MM.1S (cell line): ENCODE measurements around the gene MARCO.

Experiments
- EZH2 ChIP-seq: fragments of 300-600 bp; sonication (generic); optimal IDR thresholded peaks from 2 replicates; pipeline ENCODE3; 2017; ENCODE audit warnings: low read depth, mild to moderate bottlenecking, antibody characterized with exemption, low read length, mixed read lengths
- EZH2phosphoT487 ChIP-seq: fragments of 300-600 bp; sonication (generic); IDR thresholded peaks from 2 replicates; pipeline ENCODE4 v1.6.1; 2018; ENCODE audit warnings: antibody characterized with exemption, low read length
- TF ChIP-seq, protein P1 (sequence below): fragments of 300-600 bp; sonication (generic); IDR thresholded peaks from 2 replicates; pipeline ENCODE4 v1.5.1; 2016; ENCODE audit warnings: antibody characterized with exemption, low read length, mixed read lengths

DNA sequence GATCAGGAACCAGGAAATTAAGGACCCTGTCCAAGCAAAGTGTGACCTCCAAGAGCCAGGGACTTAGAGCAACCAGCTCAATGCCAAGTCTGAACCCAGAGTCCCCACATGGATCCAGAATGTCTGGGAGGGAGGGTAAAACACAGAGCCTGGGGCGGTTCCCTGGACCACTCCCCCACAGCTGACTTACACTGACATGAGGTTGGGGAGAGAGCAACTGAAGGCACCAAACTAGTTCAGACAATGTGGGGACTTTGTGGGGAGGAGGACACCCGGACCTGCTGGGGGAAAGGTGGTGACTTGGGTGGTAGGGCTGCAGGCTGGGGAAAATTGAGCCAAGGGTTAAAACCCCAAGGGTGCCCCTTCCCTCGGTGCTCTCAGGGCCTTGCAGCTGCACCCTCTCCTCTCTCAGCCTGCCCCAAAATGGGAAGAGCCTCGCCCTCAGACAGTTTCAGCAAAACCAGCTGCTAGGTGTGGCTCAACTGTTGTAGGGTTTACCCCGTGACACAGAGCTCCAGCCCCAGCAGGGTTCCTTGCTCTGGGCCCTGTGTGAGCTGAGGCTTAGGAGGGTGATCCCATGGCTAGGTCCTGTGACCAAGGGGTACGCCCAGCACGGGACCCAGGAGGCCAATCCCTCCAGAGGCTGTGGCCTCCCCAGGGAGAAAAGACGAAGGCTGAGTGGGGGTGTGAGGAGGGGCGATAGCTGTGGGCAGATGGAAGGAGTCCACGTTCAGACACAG is 28.6 kb downstream of the MARCO start:
- TF ChIP-seq, protein P1, sequence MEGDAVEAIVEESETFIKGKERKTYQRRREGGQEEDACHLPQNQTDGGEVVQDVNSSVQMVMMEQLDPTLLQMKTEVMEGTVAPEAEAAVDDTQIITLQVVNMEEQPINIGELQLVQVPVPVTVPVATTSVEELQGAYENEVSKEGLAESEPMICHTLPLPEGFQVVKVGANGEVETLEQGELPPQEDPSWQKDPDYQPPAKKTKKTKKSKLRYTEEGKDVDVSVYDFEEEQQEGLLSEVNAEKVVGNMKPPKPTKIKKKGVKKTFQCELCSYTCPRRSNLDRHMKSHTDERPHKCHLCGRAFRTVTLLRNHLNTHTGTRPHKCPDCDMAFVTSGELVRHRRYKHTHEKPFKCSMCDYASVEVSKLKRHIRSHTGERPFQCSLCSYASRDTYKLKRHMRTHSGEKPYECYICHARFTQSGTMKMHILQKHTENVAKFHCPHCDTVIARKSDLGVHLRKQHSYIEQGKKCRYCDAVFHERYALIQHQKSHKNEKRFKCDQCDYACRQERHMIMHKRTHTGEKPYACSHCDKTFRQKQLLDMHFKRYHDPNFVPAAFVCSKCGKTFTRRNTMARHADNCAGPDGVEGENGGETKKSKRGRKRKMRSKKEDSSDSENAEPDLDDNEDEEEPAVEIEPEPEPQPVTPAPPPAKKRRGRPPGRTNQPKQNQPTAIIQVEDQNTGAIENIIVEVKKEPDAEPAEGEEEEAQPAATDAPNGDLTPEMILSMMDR: no peak
- TF ChIP-seq EZH2 (no peak), EZH2phosphoT487 (no peak)
